B cell (primary cell): ENCODE data around the gene CCDC171.

ENCODE experiments used
- EZH2 ChIP-seq: IDR thresholded peaks from 2 replicates; pipeline ENCODE4 v1.6.1; 2012; ENCODE audit warnings: borderline replicate concordance, low read depth, mild to moderate bottlenecking, moderate library complexity, low read length; ENCODE audit not compliant: insufficient read depth, poor library complexity, severe bottlenecking
- TF ChIP-seq, protein P1 (sequence below): fragments of 200-600 bp; IDR thresholded peaks from one replicate; pipeline ENCODE4 v1.8.0; 2022; ENCODE audit warnings: antibody characterized with exemption, mild to moderate bottlenecking

DNA sequence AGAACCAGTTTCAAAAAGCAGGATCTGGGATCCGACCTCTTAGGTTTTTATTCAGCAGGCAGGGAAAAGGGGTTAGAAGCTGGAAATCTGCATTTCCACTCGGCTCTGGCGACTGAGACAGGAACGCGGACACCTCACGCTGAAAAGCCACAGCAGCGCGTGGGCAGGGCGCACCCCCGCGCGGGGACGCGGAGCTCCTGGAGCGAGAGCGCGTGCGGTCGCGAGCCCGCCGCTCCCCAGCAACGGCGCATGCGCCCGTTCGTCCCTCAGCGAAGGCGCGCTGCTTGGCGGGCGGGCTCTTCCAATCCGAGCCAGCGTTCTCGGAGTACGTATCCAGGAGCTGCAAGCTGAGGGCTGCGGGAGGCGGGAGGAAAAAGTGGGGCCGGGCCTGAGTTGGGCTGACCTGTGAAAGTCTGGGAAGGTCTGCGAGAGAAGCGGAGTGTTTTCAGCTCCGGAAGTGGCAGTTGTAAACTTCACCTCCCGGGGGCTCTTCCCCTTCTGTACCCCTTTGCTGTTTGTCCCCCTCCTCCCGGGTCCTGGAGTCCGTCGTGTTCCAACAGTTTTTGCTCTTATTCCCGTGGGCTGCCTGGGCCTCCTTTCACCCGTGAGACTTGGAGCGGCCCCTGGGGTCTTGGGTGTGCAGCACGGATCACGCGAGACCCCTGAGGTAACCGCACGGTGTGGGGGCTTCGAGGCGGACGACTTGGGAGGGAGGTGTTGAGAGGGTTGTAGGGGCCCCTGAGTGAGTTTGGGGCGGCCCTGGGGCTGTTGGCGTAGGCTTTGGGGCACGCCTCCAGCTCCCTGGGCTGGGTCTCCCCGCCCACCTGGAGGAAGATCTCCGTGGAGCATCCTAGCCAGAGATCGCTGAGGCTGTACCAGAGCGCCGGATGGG, at the start of gene CCDC171:
- TF ChIP-seq, protein P1, sequence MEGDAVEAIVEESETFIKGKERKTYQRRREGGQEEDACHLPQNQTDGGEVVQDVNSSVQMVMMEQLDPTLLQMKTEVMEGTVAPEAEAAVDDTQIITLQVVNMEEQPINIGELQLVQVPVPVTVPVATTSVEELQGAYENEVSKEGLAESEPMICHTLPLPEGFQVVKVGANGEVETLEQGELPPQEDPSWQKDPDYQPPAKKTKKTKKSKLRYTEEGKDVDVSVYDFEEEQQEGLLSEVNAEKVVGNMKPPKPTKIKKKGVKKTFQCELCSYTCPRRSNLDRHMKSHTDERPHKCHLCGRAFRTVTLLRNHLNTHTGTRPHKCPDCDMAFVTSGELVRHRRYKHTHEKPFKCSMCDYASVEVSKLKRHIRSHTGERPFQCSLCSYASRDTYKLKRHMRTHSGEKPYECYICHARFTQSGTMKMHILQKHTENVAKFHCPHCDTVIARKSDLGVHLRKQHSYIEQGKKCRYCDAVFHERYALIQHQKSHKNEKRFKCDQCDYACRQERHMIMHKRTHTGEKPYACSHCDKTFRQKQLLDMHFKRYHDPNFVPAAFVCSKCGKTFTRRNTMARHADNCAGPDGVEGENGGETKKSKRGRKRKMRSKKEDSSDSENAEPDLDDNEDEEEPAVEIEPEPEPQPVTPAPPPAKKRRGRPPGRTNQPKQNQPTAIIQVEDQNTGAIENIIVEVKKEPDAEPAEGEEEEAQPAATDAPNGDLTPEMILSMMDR, result peak; percentile 8
- TF ChIP-seq EZH2, result no peak
